ENCODE results near the gene GPR135.

The GPR135 gene

DNA sequence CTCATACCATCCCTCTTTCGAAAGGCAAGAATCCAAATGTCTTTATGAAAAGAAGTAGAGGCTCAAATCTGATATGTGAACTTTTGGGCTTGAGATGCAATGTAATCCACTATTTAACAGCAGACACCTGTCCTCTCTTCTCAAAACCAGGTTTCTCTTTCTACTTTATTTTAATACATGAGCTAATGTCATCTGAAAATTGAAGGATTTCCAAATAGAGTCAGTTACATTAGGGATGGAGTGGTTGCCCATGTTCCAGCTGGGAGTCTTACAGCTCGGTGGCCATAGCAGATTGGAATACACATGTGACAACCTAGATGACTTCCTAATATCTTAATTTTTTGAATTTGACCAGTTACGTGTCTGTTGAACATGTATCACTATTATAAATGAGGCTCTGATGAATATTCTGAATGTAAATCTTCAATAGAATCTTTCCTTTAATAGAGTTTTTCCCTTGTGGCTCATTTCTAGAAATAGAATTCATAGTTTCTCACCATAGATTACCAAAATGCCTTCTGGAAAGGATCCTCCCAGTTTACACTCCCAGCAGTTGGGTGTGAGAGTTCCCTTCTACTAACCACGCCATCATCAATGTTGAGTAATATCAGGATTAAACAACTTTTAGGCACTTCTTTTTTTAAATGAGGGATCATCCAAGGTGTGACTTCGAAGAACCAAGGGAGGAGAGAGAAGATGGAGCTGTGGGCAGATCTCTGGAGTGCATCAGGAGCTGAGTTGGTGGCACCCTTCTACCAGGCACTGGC, 49.2 kb downstream of the GPR135 start:
- no peak overlapping the region for H3K4me3 ChIP-seq (ENCODE audit: control insufficient read depth, low read depth, low read length)
- TF ChIP-seq, protein P1, sequence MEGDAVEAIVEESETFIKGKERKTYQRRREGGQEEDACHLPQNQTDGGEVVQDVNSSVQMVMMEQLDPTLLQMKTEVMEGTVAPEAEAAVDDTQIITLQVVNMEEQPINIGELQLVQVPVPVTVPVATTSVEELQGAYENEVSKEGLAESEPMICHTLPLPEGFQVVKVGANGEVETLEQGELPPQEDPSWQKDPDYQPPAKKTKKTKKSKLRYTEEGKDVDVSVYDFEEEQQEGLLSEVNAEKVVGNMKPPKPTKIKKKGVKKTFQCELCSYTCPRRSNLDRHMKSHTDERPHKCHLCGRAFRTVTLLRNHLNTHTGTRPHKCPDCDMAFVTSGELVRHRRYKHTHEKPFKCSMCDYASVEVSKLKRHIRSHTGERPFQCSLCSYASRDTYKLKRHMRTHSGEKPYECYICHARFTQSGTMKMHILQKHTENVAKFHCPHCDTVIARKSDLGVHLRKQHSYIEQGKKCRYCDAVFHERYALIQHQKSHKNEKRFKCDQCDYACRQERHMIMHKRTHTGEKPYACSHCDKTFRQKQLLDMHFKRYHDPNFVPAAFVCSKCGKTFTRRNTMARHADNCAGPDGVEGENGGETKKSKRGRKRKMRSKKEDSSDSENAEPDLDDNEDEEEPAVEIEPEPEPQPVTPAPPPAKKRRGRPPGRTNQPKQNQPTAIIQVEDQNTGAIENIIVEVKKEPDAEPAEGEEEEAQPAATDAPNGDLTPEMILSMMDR (IDR thresholded peaks at IDR 0.05; ENCODE audit: control insufficient read depth, insufficient read depth, low read depth, low read length, missing control alignments) = no peak
- DNase-seq (ENCODE audit: low read depth) = no peak
